HG02798 (cell line): ENCODE data around the gene UBE2I.
"Not testable (repeated sequence)": the region's sequence is repeated elsewhere in the genome, so short reads cannot be mapped to it uniquely, and the experiment has no call there.

Experiments used
- ATAC-seq: cut with Tn5 transposase; IDR thresholded peaks from one replicate; pipeline ENCODE4 v1.9.1; 2021; ENCODE audit warnings: mild to moderate bottlenecking; ENCODE audit not compliant: unreplicated experiment, poor library complexity

The UBE2I gene

DNA sequence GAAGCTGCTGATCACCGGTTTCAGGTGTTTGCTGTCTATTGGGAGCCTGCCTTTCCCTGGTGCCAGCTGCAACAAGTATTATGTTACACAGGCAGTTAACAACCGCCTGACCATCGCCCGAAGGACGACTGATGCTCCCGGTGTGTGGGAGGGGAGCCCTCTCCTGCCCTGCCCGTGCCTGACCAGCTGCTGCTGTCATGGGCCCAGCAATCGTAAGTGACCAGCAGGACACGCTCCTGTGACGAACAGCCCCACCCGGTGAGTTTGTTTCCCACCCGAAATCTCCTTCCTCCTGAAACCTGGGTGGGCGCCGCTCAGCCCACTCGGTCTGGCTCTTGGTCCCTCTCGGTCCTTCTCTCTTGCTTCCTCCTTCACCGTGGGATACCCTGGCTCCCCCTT, 17.9 kb upstream of the UBE2I start:
- no peak for ATAC-seq

DNA sequence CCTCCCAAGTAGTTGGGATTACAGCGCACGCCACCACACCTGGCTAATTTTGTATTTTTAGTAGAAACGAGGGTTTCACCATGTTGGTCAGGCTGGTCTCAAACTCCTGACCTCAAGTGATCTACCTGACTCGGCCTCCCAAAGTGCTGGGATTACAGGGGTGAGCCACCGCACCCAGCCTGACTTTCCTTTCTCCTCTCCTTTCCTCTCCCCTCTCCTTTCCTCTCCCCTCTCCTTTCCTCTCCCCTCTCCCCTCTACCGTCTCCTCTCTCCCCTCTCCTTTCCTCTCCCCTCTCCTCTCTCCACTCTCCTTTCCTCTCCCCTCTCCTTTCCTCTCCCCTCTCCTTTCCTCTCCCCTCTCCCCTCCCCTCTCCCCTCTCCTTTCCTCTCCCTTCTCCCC, 17.2 kb upstream of the UBE2I start:
- ATAC-seq, result not testable (repeated sequence)

DNA sequence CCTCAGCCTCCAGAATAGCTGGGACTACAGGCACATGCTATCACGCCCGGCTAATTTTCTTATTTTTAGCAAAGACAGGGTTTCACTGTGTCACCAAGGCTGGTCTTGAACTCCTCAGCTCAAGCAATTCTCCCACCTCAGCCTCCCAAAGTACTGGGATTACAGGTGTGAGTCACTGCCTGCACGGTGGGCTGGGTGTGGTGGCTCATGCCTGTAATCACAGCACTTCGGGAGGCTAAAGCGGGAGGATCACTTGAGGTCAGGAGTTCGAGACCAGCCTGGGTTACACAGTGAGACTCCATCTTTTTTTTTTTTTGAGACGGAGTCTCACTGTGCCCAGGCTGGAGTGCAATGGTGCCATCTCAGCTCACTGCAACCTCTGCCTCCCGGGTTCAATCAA, 16.6 kb upstream of the UBE2I start:
- ATAC-seq, result not testable (repeated sequence)

DNA sequence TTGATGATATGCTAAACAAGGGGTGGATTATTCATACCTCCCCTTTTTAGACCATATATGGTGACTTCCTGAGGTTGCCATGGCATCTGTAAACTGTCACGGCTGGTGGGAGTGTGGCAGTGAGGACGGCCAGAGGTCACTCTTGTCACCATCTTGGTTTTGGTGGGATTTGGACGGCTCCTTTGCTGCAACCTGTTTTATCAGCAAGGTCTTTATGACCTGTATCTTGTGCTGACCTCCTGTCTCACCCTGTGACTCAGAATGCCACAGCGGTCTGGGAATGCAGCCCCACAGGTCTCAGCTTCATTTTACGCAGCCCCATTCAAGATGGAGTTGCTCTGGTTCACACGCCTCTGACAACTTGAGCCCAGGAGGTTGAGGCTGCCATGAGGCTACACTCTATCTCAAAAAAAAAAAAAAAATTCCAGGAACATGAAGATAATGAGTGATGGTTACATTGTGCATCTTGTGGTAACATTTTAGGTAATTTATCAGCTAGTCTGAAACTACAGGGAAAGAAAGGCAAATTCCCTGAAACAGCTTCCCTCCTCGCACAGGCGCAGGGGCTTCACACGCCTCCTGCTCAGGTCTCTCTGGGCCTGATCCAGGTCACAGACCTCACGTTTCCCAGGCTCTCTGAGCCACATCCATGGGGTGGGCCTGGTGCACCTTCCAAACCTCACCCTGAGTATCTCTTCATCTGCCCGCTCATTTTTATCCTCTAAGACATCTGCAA, 15.3 kb upstream of the UBE2I start:
- no peak for ATAC-seq

DNA sequence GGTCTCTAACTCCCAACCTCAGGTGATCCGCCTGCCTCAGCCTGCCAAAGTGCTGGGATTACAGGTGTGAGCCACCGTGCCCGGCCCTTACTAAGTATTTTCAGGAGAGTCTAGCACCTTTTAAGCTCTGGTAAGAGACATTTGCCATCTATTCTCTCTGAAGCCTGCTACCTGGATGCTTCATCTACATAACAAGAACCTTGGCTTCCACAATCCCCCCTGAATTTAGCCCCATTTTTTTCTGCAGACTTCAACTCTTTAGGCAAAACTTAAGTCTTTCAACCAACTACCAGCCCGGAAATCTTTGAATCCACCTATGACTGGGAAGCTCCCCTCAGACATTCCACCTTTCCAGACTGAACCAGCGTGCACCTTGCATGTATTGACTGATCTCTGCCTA, 14.0 kb upstream of the UBE2I start:
- no peak for ATAC-seq

DNA sequence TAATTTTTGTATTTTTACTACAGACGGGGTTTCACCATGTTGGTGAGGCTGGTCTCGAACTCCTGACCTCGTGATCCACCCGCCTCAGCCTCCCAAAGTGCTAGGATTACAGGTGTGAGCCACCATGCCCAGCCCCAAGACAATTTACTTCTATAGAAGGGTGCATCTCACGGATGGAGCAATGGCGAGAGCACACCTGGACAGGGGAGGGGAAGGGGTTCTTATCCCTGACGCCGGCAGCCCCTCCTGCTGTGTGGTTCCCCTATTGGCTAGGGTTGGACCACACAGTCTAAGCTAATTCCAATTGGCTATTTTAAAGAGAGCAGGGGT, 12.8 kb upstream of the UBE2I start:
- not testable (repeated sequence) for ATAC-seq

DNA sequence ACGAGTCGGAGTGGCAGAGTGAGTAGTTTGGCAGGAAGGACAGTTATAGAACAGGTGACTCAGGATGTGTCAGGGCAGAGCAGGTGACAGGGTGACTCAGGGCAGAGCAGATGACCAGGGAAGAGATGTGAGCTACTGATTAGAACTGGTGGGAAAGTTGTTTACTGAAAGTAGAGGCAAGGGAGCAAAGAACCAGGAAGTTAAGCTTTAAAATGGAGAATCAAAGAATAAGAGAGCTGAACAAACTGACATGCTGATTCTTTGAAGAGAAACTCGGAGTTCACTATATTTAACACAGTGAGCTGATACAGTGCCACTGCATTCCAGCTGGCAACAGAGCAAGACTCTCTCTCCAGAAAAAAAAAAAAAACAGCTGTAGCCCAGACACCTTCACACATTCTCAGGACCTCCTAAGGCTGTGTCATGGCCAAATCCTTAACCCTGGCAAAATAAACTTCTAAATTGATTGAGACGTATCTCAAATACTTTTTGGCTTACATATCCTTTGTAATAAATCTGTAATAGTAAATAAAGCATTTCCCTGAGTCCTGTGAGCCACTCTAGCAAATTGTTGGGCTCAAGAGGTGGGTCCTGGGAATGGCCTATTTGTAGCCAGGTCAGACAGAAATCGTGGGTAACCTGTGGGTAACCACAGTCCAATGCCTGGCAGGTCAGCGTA, 12.3 kb upstream of the UBE2I start:
- ATAC-seq, result no peak

DNA sequence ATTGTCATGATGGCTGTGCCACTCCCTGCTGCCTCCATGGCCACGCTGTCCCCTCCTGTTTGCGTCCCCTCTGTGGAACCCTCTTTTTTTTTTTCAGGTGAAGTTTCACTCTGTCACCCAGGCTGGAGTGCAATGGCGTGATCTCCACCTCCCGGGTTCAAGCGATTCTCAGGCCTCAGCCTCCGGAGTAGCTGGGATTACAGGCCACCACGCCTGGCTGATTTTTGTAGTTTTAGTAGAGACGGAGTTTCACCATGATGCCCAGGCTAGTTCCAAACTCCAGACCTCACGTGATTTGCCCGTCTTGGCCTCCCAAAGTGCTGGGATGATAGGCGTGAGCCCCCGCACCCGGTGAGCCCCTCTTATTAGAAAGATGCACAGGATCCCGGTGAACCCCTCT, 11.0 kb upstream of the UBE2I start:
- no peak for ATAC-seq

DNA sequence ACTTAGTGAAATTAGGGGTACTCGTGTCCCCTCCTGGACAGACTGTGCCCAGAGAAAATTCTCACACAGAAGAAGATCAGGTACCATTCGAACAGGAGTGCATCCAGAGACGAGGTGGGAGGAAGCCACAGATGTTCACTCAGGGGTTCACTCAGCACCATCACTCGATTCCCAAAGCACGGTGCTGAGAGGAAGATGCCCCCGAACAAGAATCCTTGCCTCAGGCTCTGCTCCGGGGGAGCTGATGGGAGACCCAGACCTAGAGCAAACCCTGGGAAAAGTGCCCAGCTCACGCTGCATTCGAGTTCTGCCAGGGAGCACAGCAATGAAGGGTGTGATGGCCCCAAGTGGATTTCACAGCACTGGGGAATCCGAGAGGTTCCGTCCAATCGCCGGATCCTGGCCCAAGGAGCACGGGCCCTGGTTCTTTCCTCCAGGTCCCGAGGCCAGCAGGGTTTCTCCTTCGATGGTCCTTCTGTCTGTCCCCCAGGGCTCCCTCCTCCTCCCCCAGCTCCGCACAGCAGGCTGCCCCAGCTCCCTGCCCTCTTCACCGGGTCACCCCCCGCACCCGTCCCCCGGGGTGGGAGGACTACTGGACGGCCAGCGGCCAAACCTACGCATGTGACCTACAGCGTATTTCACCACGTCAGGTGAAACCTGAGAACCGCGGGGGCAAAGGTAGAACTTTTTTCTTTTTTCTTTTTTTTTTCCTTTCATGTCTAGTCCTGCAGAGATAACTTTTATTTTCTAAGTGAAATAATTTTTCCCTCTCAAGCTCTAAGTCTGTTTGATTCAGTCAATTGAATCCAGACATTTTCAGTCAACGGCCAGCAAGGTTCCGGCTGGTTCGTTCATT, 10.2 kb upstream of the UBE2I start:
- ATAC-seq, result no peak

DNA sequence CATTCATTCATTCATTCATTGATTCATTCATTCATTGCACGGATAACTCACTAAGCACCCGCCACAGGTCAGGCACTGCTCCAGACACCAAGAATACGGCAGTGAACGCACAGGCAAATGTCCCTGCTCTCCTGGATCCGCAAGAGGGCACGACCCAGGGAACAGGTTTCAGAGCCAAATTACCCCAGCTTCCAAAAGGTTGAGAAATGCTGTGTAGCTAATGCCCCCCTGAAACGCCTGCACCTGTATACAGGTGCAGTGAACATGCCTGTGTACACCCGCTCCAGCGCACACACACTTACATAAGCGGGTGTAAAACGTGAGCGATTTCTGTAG, 9.6 kb upstream of the UBE2I start:
- no peak for ATAC-seq

DNA sequence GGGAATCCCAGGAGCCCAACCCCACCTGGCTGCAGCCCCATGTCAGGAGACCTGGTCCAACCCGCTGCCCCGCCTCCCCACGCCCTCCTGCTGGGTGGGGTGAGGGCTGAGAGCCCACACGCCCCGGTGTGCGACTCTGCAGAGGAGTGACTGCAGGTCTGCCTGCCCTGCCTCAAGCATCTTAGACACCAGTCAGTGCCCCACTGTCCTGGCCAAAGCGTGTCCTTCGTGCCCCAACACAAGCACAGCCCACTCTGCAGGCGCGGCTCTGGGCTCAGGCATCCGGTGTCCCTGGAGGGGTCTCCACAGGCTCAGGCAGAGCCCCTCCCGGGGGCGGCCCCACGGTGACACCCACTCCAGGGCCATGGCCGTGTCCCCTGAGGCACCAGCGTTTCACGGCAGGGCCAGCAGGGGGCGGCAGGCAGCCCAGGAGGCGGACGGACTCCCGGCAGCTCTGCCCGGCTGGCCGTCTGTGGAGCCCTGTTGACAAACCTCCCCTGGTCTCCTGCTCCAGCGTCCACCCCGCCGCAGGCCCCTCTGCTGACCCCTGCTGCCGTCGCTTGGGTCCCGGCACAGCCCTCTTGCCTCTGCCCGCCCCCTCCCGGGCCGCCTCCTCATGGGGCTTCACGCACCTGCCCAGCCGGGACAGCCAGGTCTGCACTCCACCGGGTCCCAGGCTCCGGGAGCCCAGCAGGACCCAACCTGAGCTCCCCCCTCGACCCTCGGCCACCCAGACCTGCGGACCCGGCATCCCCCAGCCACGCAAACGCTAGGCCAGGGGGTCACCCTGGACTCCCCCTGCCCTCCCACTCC, 8.6 kb upstream of the UBE2I start:
- no peak for ATAC-seq

DNA sequence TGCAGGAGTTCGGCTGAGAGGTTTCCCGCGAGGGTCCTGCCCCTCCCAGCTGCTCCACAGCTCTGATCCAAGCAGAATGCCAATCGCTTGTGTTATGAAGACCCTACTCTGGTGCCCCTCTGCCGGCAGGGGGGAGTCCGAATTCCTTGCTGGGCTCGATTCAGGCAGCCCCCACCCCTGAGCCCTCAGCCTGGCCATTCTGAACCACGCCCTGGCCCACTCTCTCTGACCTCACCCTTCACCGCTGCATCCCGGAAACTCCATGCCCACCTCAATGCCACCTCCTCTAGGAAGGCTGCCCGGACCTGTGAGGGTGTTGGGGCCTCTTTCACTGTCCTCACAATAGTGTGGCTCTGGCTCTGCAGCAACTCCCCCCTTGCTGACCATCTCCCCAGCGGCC, 7.9 kb upstream of the UBE2I start:
- no peak for ATAC-seq

DNA sequence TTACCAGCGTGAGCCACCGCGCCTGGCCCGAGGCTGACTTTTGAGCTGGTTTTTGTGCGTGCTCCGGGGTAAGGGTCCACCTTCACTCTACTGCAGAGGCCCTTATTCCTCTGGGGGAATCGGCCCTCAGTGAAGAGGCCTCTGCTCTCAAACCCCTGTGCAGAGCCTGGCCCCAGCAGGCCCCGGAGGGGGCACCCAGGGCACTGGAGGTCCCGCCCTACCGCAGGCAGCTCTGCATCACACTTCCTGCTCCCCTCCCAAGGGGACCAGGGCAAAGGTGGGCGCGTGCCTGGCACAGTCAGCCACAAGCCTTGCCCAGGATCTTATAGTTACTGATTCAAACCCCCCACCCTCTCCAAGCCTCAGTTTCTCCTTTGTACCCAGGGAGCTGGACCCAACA, 3.6 kb upstream of the UBE2I start:
- ATAC-seq, result no peak

DNA sequence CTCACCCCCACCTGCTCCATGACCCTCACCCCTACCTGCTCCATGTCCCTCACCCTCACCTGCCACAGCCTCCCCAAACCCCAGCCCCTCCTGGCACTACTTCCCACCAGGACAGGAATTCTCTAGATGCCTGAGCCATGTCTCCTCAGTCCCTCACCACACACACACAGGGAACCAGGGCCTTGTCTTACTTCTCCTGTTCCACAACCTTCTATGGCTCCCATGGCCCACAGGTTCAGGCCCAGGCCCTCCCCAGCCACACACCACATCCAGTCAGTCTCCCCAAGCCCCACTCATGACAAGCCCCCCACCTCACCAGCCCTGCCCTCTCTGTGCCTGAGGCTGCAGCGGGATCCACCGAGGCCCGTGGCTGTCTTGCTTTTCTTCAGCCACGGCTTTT, 3.1 kb upstream of the UBE2I start:
- ATAC-seq, result no peak

DNA sequence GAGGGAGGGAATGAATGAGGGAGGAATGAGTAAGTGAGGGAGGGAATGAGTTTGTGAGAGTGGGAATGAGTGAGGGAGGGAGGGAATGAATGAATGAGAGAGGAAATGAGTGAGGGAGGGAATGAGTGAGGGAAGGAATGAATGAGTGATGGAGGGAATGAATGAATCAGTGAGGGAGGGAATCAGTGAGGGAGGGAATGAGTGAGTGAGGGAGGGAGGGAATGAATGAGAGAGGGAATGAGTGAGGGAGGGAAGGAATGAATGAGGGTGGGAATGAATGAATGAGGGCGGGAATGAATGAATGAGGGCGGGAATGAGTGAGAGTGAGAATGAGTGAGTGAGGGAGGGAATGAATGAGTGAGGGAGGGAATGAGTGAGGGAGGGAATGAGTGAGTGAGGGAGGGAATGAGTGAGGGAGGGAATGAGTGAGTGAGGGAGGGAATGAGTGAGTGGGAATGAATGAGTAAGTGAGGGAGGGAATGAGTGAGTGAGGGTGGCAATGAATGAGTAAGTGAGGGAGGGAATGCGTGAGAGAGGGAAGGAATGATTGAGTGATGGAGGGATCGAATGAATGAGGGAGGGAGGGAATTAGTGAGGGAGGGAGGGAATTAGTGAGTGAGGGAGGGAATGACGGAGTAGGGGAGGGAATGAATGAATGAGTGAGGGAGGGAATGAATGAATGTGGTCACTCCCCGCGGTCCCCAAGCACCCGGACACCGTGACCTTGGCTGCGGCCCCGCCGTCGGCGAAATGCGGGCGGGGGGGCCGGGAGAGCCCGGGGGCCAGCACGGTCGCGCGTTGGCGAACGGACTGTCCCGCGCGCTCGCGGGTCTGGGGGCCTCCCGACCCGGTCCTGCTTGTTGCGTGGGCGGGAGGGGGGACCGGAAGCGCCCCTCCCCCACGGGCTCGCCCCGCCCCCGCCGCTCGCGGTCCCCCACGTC, 1.1 kb upstream of the UBE2I start:
- ATAC-seq, result no peak

DNA sequence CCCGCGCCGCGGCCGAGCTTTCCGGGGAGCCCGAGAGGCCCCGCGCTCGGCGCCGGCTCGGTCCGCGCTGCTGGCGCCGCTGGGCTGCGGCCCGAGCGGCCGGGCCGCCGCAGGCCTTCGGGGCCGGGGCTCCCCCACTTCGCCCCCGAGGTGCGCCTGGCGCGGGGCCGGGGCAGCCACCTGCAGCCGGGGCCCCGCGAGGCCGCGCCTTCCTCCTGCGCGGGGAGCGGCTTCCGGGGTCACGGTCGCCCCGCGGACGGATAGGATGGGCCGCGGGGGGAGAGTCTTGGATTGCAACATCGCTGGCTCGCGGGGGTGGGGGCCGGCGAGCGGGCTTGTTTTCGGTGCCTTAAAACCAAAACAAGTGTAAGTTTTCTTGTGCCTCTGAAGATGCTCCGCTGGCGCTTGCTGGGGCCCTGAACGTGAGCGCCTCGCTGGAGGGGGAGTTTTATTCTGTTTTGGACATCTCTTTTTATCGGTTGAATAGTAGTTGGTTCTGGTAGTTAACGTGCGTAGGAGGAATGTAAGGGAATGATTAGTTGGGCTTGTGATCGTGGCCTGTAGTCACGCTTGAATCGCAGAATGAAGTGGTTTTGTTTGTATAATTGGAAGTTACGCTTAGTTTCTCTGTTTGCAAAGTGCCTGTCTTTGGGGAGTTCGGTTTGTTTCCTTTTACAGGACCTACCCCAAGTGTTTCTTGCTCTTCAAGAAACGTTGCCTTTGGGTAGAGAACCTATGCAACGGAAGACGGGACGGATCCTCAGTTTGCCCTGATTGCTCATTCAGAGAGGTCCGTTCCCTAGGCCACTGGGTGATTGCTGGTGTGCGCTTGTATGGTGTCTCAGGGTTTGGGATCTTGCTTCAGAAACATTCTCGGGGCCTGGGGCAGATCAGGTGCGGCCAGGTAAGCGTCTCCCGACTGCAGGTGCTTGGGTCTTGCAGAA, 724 bp downstream of the UBE2I start:
- ATAC-seq, result peak; percentile 14

DNA sequence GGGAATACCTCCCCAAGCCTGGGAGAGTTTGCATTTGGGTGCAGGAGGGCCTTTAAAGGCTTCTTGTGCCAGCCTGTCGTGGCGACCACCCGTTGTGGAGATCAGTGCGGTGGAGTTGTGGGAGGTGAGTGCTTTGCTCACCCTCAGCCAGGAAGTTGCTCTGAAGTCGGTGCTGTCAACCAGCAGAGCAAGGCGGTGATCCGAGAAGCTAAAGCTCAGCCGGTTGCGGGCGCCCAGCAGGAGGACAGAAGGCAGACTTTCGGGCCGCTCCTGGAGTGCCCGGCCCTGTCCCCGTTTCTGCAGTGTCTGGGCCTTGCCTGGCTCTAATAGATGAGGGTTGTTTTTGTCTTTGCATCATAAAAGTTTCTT, 1.4 kb downstream of the UBE2I start:
- no peak for ATAC-seq

DNA sequence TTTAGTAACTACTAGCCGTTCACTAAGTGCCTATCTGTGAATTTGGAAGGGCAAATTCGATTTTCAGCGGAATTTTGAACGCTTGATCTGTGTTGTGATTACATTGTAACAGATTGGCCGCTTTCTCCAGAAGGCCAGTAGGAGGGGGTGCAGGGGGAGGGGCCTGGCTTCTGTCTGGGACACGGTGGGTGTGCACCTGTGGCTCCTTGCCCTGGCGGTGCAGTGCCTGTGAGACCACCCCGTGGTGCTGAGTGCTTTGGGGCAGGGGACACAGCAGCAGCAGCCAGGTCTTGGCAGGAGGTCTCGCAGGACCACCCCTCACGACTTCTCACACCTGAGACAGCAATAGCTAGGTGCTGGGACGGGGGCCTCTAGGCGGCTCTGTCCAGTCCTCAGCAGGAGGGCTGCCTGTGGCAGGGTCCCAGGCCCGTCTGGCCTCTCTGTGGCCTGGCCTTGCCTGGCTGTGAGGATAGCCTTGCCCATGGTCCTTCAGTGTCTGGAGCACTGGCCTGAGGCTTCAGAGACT, 1.8 kb downstream of the UBE2I start:
- ATAC-seq, result no peak
